GM19395 (cell line): Measurements from ENCODE around the gene CIAO3.

Experiments used
- ATAC-seq: cut with Tn5 transposase; IDR thresholded peaks from one replicate; pipeline ENCODE4 v1.9.1; 2021; ENCODE audit warnings: mild to moderate bottlenecking, moderate library complexity; ENCODE audit not compliant: unreplicated experiment

The CIAO3 gene

DNA sequence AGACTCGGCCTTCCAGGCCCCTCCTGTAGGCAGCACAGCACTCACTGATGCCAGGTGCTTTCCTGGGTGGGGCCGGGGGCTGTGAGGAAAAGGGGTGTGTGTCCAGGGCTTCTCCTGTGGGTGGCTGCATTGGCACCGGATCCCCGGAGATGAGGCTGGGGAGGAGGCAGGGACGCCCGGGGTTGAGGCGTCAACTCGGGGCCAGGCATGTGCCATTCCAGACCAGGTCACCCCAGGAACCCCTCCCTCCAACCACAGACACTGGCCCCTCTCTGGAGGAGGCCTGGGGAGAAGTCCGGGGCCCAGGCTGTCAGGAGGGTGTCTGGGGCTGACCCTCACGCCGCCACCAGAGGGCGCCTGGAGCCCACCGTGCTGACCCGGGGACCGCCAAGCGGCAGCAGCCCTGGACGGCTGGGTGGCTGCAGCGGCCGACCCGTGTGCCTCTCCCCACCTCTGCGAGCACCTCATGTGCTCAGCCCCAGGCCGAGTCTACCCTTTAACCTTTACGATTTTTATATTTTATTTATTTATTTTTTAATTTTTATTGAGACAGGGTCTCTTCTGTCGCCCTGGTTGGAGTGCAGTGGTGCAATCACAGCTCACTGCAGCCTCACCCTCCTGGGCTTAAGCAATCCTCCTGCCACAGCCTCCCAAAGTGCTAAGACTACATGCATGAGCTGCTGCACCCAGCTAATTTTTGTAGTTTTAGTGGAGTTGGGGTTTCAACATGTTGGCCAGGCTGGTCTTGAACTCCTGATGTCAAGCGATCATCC, 29.1 kb downstream of the CIAO3 start:
- ATAC-seq, result no peak

DNA sequence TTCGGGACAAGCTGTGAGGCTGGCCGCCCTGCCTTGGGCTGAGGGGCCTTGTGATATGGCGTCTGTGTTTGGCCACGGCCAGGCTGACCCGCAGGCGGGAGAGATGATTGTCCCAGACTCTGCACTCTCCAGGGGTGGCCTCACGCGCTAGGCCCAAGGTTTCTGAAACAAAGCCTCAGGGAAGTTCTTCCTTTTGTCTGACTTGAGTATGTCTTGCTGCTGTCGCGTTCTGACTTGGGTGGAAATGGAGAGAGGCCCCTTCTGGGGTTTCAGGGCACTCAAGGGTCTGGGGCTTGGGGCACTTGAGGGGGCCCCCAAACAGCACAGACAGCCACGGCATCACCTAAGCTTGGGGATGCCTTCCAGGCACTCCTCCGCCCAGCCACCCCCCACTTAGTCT, 29.7 kb downstream of the CIAO3 start:
- ATAC-seq, result no peak

DNA sequence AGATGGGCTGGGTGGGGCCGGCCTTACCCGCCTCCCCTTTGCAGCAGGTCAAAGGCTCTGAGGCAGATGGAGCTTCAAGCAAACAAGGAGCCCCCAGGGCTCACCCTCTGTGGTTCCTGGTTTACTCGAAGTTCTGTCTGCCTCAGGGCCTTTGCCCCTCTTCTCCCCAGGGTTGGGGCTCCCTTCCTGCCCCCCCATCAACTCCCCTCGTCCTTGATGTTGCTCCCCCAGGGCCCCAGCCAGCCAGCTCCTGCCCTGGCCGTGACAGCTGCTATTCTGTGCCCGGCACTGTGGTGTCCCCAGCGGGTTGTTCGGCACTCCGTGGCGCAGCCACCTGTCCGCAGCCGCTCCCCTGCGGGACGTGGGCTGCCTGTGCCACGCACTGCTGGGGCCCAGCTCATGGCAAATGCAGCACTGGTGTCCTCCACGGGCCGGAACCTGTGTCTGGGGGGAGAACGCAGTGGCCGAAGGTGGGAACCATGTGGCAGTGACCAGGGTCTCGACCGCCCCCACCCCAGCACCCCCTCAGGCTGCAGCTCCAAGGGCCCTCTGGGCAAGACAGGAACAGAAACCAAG, 30.2 kb downstream of the CIAO3 start:
- ATAC-seq, result no peak

DNA sequence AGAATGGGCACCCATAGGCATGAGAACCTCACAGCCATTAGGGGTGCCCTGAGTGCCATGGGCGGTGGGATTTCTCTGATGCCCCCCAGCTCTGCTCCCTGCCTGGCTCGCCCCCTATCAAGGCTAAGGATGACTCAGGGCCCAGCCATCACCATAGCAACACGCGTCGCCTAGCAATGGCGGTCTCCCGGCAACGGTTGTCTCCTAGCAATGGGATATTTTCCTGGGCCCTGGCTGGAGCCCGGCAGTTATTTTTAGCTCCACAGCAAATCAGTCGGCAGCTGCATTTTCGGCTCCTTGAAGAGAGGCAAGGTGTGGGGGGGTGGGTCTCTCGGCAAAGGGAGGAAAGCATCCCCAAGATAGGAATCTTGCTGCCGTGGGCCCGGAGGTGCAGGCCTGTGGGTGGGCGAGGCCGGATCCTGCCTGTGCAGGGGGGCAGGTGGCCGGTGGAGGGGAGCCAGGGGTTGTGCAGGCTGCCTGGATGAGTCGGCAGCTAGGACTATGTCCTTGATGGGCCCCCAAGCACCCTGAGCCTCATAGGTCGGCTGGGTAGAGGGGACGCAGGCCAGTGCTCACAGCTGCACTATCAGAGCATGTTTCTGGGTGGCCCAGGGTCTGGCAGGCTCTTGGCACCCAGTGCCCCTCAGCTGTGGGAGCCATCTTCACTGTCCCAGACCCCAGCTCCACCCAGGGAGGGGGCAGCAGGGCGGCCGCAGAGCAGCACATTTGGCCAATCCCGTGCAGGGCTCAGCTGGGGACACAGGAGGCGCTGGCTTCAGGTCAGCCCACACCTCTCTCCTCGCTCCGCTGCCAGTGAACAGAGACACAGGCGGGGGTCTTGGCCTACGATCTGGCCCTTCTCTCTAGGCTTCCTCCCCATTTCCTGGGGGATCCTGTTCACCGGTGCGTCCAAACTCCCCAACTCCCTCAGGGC, 31.0 kb downstream of the CIAO3 start:
- no peak for ATAC-seq

DNA sequence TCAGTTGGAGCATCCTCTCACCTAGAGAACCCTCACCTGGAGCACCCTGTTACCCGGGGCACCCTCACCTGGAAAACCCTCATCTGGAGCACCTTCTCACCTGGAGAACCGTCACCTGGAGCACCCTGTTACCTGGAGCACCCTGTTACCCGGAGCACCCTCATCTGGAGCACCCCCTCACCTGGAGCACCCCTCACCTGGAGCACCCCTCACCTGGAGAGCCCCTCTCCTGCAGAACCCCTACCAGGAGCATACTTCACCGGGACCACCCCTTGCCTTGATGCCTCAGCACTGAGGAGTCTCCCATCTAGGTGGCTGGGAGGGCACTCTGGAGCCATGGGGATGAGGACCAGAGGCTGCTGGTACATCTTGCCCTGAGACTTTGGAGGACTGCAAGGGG, 31.8 kb downstream of the CIAO3 start:
- ATAC-seq, result no peak

DNA sequence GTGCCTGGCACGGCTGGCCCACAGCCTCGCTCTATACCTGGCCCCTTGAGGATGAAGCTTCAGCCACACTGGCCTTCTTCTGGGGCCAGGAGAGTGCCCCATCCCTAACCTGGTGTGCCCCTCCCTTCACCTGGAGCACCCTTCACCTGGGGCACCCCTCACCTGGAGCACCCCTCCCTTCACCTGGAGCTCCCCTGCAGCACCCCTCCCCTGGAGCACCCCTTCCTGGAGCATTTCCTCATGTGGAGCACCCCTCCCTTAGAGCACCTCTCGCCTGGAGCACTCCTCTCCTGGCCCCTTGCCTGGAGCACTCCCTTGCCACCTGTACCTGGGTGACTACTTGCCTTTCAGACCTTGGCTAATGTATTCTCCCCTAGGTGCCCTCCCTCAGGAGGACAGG, 32.8 kb downstream of the CIAO3 start:
- ATAC-seq, result no peak

DNA sequence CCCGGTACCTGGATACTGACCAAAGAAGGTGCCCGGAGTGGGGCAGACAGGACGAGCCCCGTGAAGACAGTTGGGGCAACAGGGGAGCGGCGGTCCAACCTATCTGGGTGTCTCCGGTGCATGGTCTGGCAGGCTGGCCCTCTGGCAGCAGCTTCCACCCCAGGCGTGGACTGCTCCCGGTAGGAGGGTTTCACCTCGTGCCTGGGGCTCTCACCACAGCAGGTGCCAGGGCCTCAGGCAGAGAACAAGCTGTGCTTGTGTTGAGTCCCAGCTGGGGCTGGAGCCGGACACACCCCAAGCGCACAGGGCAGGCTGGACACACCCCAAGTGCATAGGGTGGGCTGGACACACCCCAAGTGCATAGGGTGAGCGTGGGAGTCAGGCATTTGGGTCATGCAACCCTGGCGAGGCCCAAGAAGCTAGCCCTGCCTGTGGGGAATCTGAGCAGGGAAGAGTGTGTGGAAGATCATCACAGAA, 33.7 kb downstream of the CIAO3 start:
- ATAC-seq, result no peak

DNA sequence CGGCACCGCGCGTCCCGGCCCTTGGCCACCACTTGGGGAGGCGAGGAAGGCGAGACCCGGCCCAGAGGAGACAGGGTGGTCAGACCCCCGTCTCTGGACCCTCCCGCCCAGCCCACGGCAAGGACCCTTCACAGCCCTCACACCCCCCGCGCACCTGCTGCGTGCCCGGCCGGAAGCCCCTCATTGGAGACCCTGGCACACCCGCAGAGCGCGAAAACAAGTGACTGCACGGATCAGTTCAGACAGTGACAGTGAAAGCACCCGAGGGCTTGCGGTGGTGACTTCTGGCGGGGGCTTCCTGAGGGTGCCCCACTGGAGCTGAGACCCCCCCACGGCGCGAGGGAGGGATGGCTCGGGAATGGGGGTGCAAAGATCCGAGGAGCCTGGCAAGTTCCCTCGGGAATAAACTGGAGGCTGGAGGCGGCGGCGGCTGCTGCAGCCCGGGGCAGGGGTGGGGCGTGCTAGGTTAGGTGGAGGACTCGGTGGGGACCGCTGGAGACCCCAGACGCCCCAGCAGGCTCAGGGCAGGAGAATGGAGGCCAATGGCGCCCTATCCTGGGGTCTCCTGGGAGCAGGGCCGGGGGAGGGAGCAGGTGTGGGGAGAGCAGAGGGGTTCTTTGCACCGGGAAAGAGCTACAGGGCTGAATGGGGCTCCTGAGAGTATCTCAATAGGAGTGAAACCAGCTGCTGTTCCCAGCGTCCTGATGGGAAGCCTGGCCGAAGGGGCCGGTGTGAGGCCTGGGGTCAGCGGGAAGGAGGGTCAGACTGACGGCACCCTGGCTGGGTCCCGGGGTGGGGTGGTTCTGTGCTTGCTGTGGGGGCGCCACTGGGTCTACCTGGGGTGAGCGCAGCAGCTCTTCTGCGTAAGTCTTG, 34.4 kb downstream of the CIAO3 start:
- no peak for ATAC-seq

DNA sequence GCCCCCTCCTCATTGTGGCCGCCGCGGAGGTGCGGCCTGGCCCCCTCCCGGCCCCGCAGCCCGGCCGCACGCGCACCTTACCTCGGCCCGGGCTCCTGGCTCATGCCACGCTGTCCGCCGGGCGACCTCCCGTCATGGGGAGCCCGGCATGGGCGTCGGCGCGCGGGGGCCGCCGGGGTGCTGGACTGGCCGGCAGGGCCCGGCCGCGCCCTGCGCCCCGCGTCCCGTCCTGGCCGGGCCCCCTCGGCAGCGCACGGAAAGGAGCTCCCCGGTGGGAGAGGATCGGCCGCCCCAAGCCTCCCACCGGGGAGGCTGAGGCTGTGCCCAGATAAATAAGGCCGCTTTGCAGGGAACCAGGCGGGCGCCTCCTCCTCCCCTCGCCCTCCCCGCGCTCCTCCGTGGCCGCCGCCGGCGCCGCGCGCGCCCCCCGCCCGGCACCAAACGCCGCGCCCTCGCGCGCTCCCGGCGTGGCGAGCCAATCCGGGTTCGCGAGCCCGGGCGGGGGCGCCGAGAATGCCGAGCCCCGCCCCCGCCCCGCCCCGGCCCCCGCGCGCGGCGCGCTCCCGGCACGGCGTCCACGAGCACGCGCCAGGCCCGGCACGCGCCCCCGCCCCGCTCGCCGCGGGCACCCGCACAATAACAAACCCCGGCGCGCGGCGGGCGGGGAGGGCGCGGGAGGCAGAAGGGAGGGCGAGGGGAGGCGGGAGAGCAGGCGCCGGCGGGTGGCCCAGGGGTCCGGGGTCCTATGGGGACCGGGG, 35.2 kb downstream of the CIAO3 start, which contains the start of gene FBXL16:
Gene FBXL16 (minus strand): TSS at position 371 of the 758 bp plus-strand sequence. CDS start 8,396 bp downstream, outside the sequence.
- no peak for ATAC-seq

DNA sequence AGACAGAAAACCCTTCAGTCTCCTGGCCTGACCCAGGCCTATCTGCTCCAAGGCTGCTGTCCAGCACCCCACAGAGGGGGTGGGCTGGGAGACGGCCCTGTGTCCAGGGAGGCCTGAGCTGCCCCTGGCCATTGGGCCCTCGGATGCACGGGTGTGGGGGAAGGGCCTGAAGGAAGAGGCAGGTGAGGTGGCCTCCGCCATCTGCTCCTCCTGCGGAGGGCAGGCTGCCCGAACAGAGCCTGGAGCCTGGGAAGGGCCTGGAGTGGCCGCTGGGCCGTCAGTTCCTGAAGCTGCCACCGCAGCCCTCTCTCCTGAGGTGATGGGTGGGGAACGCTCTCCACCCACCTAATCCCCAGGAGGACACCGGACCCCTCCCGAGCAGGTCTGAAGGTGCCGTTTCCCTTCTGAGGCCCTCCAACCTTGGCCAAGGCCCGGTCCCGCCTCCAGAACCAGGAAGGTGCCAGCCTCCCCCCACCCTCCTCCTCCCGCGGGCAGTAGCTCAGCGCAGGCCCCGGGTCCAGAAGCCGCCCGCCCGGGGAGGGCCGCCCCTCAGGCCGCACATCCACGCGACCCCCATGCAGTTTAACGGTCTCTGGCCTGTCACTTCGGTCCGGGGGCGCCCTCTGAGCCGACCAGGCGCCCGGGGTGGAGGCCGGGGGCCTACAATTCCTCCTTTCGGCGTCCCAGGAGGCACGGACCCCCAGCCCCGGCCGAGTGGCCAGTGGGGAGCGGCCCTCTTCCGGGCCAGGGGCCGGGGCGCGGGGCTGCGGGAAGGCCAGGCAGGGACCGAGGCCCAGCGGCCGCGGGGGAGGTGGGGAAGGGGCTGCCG, 36.0 kb downstream of the CIAO3 start:
- ATAC-seq, result no peak

DNA sequence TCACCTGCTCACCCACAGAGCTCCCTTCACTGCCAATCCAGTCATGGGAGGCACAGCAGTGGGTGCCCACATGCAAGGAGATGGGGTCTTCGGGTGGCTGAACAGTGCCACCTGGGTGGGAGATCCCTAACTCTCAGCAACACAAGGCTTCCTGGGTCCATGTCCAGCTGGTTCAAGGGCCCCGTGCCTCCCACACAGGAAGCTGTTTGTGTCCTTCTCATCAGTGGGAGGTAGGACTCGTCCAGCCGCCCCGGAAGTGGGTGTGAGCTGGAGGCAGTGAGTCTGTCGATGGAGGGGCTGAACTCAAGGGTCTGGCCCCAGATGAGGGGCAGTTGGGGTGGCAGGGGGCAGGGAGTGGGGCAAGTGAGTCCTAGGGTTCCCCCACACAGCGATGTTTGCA, 36.8 kb downstream of the CIAO3 start:
- ATAC-seq, result no peak

DNA sequence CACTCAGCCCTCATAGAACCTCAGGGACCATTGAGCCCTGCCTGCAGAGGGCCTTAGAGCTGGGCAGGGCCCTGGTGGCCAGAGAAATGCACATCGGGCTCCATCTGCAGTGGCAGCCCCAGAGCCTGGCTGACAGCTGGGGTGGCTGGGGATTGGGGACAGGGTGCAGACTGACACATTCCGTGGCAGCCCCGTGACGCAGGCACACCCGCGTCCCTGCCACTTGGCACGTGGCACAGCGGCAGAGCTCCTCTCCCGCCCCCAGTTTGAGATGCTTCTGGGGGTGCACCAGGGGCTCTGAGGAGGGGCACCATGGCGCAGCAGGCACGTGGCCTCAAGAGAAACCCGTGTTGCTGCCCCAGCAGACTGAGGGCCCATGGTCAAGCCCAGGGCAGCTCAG, 37.4 kb downstream of the CIAO3 start:
- ATAC-seq, result no peak

DNA sequence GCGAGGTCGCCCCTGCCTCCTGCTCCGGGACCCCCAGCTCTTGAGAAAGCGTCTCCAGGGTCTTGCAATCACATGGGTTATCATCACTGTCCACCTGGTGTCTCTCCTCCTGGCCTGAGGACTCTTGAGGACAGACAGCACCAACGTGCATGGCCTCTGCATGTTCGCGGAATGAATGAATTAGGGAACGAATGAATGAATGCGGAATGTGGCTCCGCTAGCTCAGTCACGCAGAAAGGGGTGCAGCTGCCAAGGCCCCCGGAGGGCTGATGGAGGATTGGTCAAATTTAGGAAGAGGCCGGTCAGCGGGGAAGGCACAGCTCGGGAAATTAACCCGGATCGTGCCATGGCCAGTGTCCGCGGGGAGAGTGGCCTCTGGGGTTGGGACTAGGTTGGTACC, 38.5 kb downstream of the CIAO3 start:
- no peak for ATAC-seq

DNA sequence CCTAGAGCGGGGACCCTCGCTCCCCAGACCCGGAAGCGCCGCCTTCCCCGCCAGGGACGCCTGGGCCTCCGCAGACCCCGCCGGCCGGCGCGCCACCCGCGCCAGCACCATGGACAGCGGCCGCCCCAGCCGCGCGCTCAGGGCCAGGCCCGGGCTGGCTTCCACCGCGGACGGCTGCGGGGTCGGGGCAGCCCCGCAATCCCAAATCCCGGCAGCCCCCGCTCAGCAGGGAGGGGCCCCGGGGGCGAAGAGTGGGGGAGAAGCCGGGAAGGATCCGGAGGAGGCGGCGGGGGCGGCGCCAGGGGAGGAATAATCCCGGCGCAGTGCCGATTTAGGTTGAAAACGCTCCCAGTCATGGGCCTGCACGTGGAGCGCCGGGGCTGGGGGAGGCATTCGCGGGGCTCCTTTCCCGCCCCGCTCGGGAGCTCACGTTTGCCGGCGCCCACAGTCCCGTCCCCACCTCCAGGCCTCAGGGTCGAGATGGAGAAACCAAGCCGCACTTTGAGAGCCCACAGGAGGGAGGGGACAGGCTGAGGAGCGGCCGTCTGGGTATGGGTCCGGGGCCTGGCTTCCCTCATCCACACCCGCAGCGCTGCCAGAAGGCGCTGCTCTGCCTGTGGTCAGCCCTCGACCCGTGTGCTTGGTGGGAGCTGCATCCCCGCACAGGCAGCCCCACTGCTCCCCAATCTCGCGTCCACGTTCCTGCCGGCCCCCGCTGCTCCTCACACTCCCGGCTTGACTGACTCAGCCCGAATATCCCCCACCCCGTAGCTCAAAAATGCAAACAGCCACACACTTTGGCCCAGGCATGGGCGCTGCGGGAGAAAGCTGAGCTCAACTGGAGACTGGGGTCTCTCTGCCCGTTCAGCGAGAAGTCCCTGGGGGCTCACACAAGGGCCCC, 39.9 kb downstream of the CIAO3 start:
- no peak for ATAC-seq

DNA sequence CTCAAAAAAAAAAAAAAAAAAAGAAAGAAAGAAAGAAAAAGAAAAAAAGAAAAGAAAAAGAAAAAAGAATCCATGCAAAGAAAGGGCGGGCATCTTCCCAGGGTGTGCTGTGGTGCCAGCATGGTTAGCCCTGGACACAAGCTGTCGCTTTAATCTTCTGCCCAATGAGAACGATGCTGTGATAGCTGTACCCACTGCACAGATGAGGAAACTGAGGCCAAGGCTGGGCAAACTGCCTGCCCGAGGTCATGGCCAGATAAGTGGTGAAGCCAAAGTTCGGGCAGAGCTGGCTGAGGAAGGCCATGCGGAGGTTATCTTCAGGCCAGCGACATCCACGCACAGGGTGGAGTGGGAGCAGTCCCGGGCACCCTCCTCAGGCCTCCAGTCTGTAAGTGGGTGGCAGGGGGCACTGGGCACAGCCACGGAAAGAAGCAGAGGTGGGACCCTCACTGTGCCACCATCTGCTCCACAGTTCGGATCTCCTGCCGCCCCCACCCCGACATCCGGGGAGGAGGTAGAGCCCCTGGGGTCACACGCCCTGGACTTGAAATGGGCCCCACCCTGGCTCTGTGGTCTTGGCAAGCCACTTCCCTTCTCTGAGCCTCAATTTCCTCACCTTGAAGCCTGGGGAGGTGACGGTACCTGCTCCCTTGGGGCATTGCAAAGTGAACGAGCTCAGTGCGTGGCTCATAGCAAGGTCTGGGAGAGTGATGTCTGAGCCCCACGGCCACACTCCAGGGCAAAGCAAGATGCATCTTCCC, 41.7 kb downstream of the CIAO3 start:
- no peak for ATAC-seq

DNA sequence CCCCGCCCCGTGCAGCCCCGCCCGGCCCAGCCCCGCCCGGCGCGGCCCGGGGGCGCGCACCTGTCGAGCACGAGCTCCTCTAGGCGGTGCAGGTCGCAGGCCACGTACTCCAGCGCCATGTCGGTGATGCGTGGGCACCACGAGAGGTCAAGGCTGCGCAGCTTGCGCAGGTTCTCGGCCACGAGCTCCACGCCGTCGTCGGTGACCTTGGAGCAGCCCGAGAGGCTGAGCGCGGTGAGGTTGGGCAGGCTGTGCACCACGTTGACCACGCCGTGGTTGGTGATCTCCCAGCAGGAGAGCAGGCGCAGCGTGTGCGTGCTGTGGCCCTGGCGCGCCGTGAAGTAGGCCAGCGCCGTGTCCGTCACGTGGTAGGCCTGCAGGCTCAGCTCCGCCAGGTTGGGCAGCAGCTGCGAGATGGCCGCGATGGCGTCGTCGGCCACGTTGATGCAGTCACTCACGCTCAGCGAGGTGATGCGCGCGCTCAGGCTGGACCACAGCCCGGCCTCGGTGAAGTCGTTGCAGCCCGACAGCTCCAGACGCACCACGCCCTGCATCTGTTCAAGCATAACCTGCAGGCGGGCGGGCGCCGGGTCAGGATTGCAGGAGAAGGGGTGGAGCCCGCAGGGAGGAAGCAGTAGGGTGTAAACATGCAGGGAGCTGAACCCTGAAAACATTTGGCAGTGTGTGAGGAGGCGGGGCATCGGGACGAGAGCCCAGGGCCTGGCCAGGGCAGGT, 45.3 kb downstream of the CIAO3 start:
- no peak for ATAC-seq
